Esophagus squamous epithelium (tissue), 5 donors: ENCODE measurements around the gene KIAA1191. TPM values are rescaled to one million over a fixed set of nuclear protein-coding genes. Genes with fewer than 3 reads are reported as not detected.

Experiments
- DNase-seq: peaks from one replicate; lab custom pipeline; 2025; lab: John Stamatoyannopoulos, UW
- H3K27ac ChIP-seq, 4 donors: fragments of 200-600 bp; sonication (generic); one replicate each; pipeline ENCODE4 v1.5.1; 2016 to 2019; ENCODE audit warnings: mild to moderate bottlenecking in 1 of 4
- H3K27me3 ChIP-seq, 4 donors: fragments of 200-600 bp; sonication (generic); 1 replicate in 3 of 4; 2 replicates in 1 of 4; pipeline versions ENCODE4 v1.5.1 to v1.6.0; 2017 to 2021; ENCODE audit warnings: antibody characterized with exemption in 1 of 4
- H3K36me3 ChIP-seq, 3 donors: fragments of 200-600 bp; sonication (generic); one replicate each; pipeline ENCODE4 v1.5.1; 2016 to 2019
- H3K4me1 ChIP-seq, 3 donors: fragments of 200-600 bp; sonication (generic); one replicate each; pipeline ENCODE4 v1.5.1; 2017 to 2019
- H3K4me3 ChIP-seq, 4 donors: fragments of 200-600 bp; sonication (generic); 1 replicate in 3 of 4; 2 replicates in 1 of 4; pipeline ENCODE4 v1.5.1; 2016 to 2019; ENCODE audit warnings: mild to moderate bottlenecking in 2 of 4, moderate library complexity in 1 of 4
- H3K9me3 ChIP-seq, 3 donors: fragments of 200-600 bp; sonication (generic); one replicate each; pipeline ENCODE4 v1.5.1; 2016 to 2019
- CTCF ChIP-seq, 6 experiments: fragments of 450-650 bp in 4 of 6; fragments of 200-600 bp in 2 of 6; sonication (generic) in 2 of 6; IDR thresholded peaks; one replicate each; pipeline ENCODE4 v1.5.1; 2016 to 2019; ENCODE audit warnings: antibody characterized with exemption in 6 of 6, mild to moderate bottlenecking in 4 of 6, moderate library complexity in 4 of 6
- POLR2A ChIP-seq, 4 donors: fragments of 450-650 bp; IDR thresholded peaks; one replicate each; pipeline ENCODE4 v1.6.1; 2017; ENCODE audit warnings: antibody characterized with exemption in 4 of 4, mild to moderate bottlenecking in 4 of 4, moderate library complexity in 3 of 4
- WGBS, 2 donors: methylation state at CpG; one replicate each; pipeline ENCODE4 v1.1.5; 2018; 5-methylcytosine and 5-hydroxymethylcytosine counted together
- intact Hi-C: fragments of 100-400 bp; cut with DNase I; formaldehyde crosslinking; loops from one replicate; pipeline ENCODE4 v1.15.0; 2022
- total RNA-seq, 4 donors: library from RNA; depleted of rRNA; stranded (reverse); fragments of >200 nt; gene quantifications; one replicate each; pipeline ENCODE4 v1.1.0, GENCODE V29; 2016
- donor health status: DM: yes; HTN: yes; CAD: no.

Gene KIAA1191
- total RNA-seq, 4 donors from 2014 or later, result 57.0 to 99.9 (median 73.7) TPM

GRCh38 chr5:176359658-176360057 is 1.9 kb downstream of the KIAA1191 start:
- Histone ChIP-seq H3K27ac (no peak overlapping the region), H3K4me3 (peak overlapping the region in 1 of 4 donors; percentile 29), H3K36me3 (peaks cover 0 to 51% (median 18%) of the 10 kb centered on the region in 3 donors), H3K9me3 (no peaks in the 10 kb centered on the region), H3K4me1 (peaks cover 0 to 60% (median 17%) of the 10 kb centered on the region in 3 donors), H3K27me3 (no peaks in the 10 kb centered on the region)
- TF ChIP-seq CTCF (IDR thresholded peaks at IDR 0.05), result no peak
- no peak for TF ChIP-seq POLR2A (IDR thresholded peaks at IDR 0.05)
- DNase-seq, result no peak
- 49 to 53% methylated on average over 4 of the region's 4 CpGs for WGBS, 2 donors
- intact Hi-C loops, result no loop called here

- Histone ChIP-seq H3K4me1 (peaks cover 0 to 51% (median 16%) of the 10 kb centered on the region in 3 donors), H3K9me3 (no peaks in the 10 kb centered on the region), H3K4me3 (no peak overlapping the region), H3K27me3 (no peaks in the 10 kb centered on the region), H3K27ac (no peak overlapping the region), H3K36me3 (peaks cover 6 to 86% (median 40%) of the 10 kb centered on the region in 3 donors)
- DNase-seq, result no peak
- intact Hi-C loops, result no loop called here
- 87 to 96% methylated on average over 3 of the region's 3 CpGs for WGBS, 2 donors
- TF ChIP-seq POLR2A (IDR thresholded peaks at IDR 0.05), result no peak
- no peak for TF ChIP-seq CTCF (IDR thresholded peaks at IDR 0.05)
Observed at GRCh38 chr5:176356179-176356566, 5.4 kb downstream of the KIAA1191 start.

GRCh38 chr5:176355400-176356178 is 6.0 kb downstream of the KIAA1191 start:
- peaks cover 6 to 92% (median 46%) of the 10 kb centered on the region in 3 donors for H3K36me3 ChIP-seq
- TF ChIP-seq CTCF (IDR thresholded peaks at IDR 0.05) (no peak), POLR2A (IDR thresholded peaks at IDR 0.05) (no peak)
- no peak for DNase-seq
- peaks cover 0 to 45% (median 14%) of the 10 kb centered on the region in 3 donors for H3K4me1 ChIP-seq
- intact Hi-C loops, result no loop called here
- H3K27ac ChIP-seq, result no peak overlapping the region
- H3K27me3 ChIP-seq, result no peaks in the 10 kb centered on the region
- WGBS, 2 donors, result 82 to 85% methylated on average over 14 to 16 of the region's 16 CpGs
- no peaks in the 10 kb centered on the region for H3K9me3 ChIP-seq
- no peak overlapping the region for H3K4me3 ChIP-seq

GRCh38 chr5:176353533-176353932 is 8.0 kb downstream of the KIAA1191 start:
- Histone ChIP-seq H3K9me3 (no peaks in the 10 kb centered on the region), H3K4me1 (peaks cover 0 to 28% (median 2%) of the 10 kb centered on the region in 3 donors), H3K4me3 (no peak overlapping the region), H3K27me3 (no peaks in the 10 kb centered on the region), H3K27ac (no peak overlapping the region), H3K36me3 (peaks cover 6 to 100% (median 58%) of the 10 kb centered on the region in 3 donors)
- no peak for DNase-seq
- intact Hi-C loops, result no loop called here
- TF ChIP-seq CTCF (IDR thresholded peaks at IDR 0.05) (no peak), POLR2A (IDR thresholded peaks at IDR 0.05) (no peak)
- WGBS, 2 donors, result 88 to 90% methylated on average over 4 of the region's 4 CpGs

- Histone ChIP-seq H3K36me3 (peaks cover 10 to 100% (median 67%) of the 10 kb centered on the region in 3 donors), H3K4me1 (peaks cover 0 to 21% (median 0%) of the 10 kb centered on the region in 3 donors), H3K9me3 (no peaks in the 10 kb centered on the region), H3K27ac (no peak overlapping the region), H3K27me3 (no peaks in the 10 kb centered on the region), H3K4me3 (no peak overlapping the region)
- intact Hi-C loops, result no loop called here
- TF ChIP-seq POLR2A (IDR thresholded peaks at IDR 0.05) (no peak), CTCF (IDR thresholded peaks at IDR 0.05) (no peak)
- no peak for DNase-seq
- 82 to 96% methylated on average over 5 of the region's 5 CpGs for WGBS, 2 donors
Observed at GRCh38 chr5:176352116-176352878, 9.3 kb downstream of the KIAA1191 start.
